ENCODE results near the gene SLIT3. TPM values are rescaled to one million over a fixed set of nuclear protein-coding genes. Genes with fewer than 3 reads are reported as not detected.

Gene SLIT3
- total RNA-seq, 4 donors from 2014 or later = 6.8 to 23.1 (median 13.3) TPM

- no peaks in the 10 kb centered on the region for H3K27me3 ChIP-seq
- H3K36me3 ChIP-seq = no peaks in the 10 kb centered on the region
- H3K4me3 ChIP-seq = no peak overlapping the region
- H3K9me3 ChIP-seq = no peaks in the 10 kb centered on the region
- no peak overlapping the region for H3K27ac ChIP-seq
- no peak for DNase-seq
- H3K4me1 ChIP-seq = no peaks in the 10 kb centered on the region
- no peak for TF ChIP-seq POLR2A (IDR thresholded peaks at IDR 0.05)
Measured at GRCh38 chr5:168995024-168995423, 305.9 kb downstream of the SLIT3 start.

DNA sequence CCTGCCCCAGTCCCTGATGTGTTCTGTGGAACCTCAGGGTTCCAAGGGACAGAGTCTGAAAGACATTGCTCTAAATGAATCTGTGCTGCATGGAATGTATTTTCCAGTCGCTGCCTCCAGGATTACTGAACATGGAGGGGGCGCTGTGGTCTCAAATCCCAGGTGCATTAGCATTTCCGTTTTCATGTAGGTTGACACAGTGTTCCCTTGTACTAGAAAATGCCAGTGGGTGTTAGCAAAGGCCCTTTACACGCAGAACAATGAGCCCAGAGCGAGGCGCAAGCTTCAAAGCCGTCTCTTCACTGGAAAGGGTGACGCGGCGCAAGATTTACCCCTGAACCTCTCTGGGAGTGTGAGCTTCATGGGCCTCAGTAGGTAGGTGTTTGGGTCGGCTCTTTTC, 308.3 kb downstream of the SLIT3 start:
- H3K9me3 ChIP-seq = no peaks in the 10 kb centered on the region
- no peak for TF ChIP-seq CTCF (IDR thresholded peaks at IDR 0.05)
- no peak for TF ChIP-seq POLR2A (IDR thresholded peaks at IDR 0.05)
- H3K4me3 ChIP-seq = no peak overlapping the region
- H3K4me1 ChIP-seq = no peaks in the 10 kb centered on the region
- no peaks in the 10 kb centered on the region for H3K36me3 ChIP-seq
- H3K27ac ChIP-seq = no peak overlapping the region
- DNase-seq = no peak
- no peaks in the 10 kb centered on the region for H3K27me3 ChIP-seq

GRCh38 chr5:168992016-168992415, 308.9 kb downstream of the SLIT3 start:
- Histone ChIP-seq H3K4me3 (no peak overlapping the region), H3K9me3 (no peaks in the 10 kb centered on the region), H3K4me1 (no peaks in the 10 kb centered on the region), H3K27me3 (no peaks in the 10 kb centered on the region), H3K36me3 (no peaks in the 10 kb centered on the region), H3K27ac (no peak overlapping the region)
- TF ChIP-seq CTCF (IDR thresholded peaks at IDR 0.05) (no peak), POLR2A (IDR thresholded peaks at IDR 0.05) (no peak)
- no peak for DNase-seq

- Histone ChIP-seq H3K4me3 (no peak overlapping the region), H3K27ac (no peak overlapping the region), H3K4me1 (no peaks in the 10 kb centered on the region), H3K27me3 (no peaks in the 10 kb centered on the region), H3K36me3 (no peaks in the 10 kb centered on the region), H3K9me3 (no peaks in the 10 kb centered on the region)
- no peak for TF ChIP-seq POLR2A (IDR thresholded peaks at IDR 0.05)
- no peak for TF ChIP-seq CTCF (IDR thresholded peaks at IDR 0.05)
- DNase-seq = no peak
Measured at GRCh38 chr5:168991311-168991710, 309.6 kb downstream of the SLIT3 start.

DNA sequence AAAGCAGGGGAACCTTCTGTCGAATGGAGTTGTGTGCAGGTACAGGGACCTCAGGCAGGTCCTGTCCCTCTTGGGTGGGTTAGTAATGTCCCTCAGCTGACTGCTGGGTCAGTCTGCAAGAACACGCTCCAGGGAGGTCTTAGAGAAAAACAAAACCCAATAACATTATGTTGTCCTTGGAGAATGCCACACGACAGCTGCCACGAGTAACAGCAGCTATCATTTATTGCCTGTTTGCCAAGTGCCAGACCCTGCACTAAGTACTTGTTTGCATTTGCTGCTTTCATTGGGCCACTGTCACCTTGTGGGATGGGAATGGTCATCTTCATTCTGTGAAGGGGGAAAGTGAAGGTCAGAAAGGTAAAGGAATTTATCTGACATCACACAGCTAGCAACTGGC, 310.3 kb downstream of the SLIT3 start:
- H3K27me3 ChIP-seq = no peaks in the 10 kb centered on the region
- TF ChIP-seq POLR2A (IDR thresholded peaks at IDR 0.05) (no peak), CTCF (IDR thresholded peaks at IDR 0.05) (no peak)
- no peaks in the 10 kb centered on the region for H3K36me3 ChIP-seq
- H3K4me1 ChIP-seq = no peaks in the 10 kb centered on the region
- DNase-seq = no peak
- H3K9me3 ChIP-seq = no peaks in the 10 kb centered on the region
- H3K27ac ChIP-seq = no peak overlapping the region
- H3K4me3 ChIP-seq = no peak overlapping the region

DNA sequence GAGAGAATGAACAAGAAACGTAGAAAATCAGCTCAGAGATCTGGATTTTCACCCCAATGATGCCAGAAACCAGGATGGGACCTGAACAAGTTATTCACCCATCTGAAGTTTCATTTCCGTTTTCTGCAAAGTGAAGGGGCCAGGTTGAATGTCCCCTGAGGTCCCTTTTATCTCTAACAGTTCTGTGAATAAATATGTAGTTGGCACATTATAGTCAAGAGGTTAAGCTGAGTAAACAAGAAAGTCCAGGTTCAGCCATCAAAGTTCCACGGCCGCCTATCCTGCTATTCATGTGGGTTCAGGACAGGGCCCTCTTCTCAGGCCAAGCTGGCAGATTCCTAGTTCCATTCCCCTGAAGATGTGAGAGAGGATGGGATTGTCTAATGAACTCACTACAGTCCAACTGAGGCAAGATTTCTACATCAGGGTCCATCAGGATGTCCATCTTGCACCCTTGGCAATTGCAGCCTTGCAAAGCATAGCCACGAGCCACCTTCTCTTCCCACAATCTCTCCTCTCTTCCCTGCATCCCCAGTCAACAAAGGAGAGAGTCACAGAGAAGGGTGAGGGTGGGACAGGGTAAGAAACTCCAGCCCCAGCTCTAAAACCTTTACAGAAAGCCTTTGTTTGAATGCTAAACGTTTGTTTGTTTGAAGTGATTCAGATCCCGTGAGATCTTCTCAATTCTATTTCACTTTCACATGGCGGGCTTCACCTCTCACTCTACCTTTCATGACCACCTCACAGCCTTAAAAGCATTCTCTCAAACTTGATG, 311.0 kb downstream of the SLIT3 start:
- Histone ChIP-seq H3K4me3 (no peak overlapping the region), H3K27me3 (no peaks in the 10 kb centered on the region), H3K9me3 (no peaks in the 10 kb centered on the region), H3K36me3 (no peaks in the 10 kb centered on the region), H3K27ac (no peak overlapping the region), H3K4me1 (no peaks in the 10 kb centered on the region)
- no peak for TF ChIP-seq POLR2A (IDR thresholded peaks at IDR 0.05)
- TF ChIP-seq CTCF (IDR thresholded peaks at IDR 0.05) = no peak
- DNase-seq = no peak

Measured in Peyer's patch (tissue), 4 donors.